D721Med (cell line): ENCODE measurements around the gene ZNF674.

Source experiments
- DNase-seq: peaks from one replicate; pipeline ENCODE4 v3.0.0; 2011; ENCODE audit warnings: low spot score; ENCODE audit not compliant: insufficient read length
- FAIRE-seq: peaks from 2 replicates; lab custom pipeline; 2011; peaks lifted over from hg19 to GRCh38; lab: Jason Lieb, UNC
- TF ChIP-seq, protein P1 (sequence below): IDR thresholded peaks from 2 replicates; pipeline ENCODE4 v1.5.1; 2012; ENCODE audit warnings: mild to moderate bottlenecking, control low read depth; ENCODE audit not compliant: insufficient read depth; ENCODE audit errors: missing control alignments

The ZNF674 gene

DNA sequence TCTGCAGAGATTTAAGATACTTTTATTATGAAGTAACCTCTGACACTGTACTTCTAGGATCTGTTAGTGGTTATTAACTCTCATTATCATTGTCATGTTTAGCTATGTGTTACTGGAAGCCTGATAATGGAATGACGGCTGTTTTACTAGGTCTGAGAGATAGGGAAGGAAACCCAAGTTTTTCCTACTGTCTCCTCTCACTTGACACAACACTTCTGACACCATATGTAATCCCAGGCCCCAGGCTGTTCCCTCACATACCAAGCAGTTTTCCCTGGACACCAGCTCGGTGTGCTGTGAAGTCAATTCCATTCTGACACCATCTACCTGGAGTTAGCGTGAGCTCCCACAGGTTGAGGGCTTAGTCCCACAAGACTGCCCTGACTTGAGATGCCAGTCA is 85.6 kb downstream of the ZNF674 start:
- FAIRE-seq (no peak), DNase-seq (no peak)
- TF ChIP-seq, protein P1, sequence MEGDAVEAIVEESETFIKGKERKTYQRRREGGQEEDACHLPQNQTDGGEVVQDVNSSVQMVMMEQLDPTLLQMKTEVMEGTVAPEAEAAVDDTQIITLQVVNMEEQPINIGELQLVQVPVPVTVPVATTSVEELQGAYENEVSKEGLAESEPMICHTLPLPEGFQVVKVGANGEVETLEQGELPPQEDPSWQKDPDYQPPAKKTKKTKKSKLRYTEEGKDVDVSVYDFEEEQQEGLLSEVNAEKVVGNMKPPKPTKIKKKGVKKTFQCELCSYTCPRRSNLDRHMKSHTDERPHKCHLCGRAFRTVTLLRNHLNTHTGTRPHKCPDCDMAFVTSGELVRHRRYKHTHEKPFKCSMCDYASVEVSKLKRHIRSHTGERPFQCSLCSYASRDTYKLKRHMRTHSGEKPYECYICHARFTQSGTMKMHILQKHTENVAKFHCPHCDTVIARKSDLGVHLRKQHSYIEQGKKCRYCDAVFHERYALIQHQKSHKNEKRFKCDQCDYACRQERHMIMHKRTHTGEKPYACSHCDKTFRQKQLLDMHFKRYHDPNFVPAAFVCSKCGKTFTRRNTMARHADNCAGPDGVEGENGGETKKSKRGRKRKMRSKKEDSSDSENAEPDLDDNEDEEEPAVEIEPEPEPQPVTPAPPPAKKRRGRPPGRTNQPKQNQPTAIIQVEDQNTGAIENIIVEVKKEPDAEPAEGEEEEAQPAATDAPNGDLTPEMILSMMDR = no peak

DNA sequence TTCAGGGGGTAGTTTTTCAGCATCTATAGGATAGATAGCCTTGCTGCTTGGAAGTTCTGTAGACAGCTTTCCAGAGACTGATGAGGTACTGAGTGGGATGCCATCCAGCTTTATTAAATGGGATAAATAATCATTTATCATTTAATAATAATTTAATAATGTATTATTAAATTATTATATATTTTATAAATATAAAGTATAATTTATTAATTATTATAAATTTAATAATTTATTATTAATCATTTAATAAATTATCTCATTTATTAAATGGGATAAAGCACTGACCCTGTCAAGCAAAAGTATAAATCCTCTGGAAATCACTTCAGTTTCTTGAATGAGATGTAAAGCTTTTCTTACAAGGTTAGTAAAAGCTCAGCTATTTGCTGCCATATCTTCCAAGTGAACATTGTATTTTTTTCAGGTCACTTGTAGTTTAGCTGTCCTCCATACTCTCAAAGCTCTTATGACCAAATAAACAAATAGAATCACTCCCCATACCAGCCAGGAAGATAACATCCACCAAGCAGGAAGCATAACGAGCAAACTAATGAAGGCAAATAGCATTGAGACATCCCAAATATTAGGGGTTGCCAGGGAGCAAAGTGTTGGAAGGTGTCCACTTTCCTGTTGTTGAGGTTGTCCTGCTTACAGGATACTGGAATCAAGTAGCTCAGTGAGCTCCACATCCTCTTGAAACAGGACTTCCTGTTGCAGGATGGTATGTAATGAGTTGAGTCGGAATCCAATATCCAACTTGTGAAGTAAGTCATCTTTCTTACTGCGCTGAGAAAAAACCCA is 88.9 kb downstream of the ZNF674 start:
- FAIRE-seq (no peak), DNase-seq (no peak)
- TF ChIP-seq, protein P1 = no peak
